ENCODE results near the gene IMPA2.

- no peak for TF ChIP-seq CTCF (optimal IDR thresholded peaks at IDR 0.05 in 1 of 3, IDR thresholded peaks at IDR 0.05 in 1 of 3, conservative IDR thresholded peaks at IDR 0.05 in 1 of 3; ENCODE audit: extremely low read depth in 1 of 3, insufficient read depth in 2 of 3, low read length in 3 of 3)
- no peak for TF ChIP-seq EZH2 (IDR thresholded peaks at IDR 0.05; ENCODE audit: low read length)
Observed at GRCh38 chr18:11951390-11951851, 29.9 kb upstream of the IMPA2 start.

Measured in keratinocyte (primary cell).